ENCODE results near the gene TMCC2. TPM values are rescaled to one million over a fixed set of nuclear protein-coding genes. Genes with fewer than 3 reads are reported as not detected.

The TMCC2 gene
- total RNA-seq, 3 donors from 2014 or later (not counting 1 experiment from before 2014, with no cell fraction given): 0.93 to 1.5 (median 1.1) TPM

DNA sequence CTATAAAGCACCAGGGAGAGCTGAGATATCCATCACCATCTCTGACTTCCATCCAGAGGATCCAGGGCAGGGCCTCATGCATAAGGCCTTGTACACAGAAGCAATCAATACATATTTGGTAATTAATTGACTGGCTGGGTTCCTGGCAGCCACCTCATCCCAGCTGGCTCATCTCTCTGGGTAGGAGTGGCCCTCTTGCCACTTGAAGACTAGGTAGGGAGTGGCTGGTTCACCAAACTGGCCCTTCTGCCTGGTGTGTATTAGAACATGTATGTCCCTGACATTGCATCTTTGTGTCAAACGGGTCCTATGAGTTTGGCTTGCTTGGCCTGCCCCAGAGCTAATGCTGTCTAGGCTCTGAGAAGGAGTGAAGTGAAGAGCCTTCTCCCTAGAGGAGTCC, 82.0 kb downstream of the TMCC2 start:
- Mint-ChIP-seq H3K4me1 (peaks cover 50 to 65% of the 10 kb centered on the region in 2 donors), H3K27ac (no peak overlapping the region), H3K27me3 (ENCODE audit: low read depth in 2 of 2) (no peaks in the 10 kb centered on the region), H3K36me3 (peaks cover 17% of the 10 kb centered on the region), H3K9me3 (no peaks in the 10 kb centered on the region), H3K4me3 (no peak overlapping the region)
- WGBS (ENCODE audit: insufficient coverage): 87% methylated on average over 1 of the region's 1 CpG
- intact Hi-C loops (cut with micrococcal nuclease): loop anchor here (5.0 kb wide), 1 partner anchor 187 kb away; the partner anchor contains the start of gene RBBP5
- TF ChIP-seq, protein P1, sequence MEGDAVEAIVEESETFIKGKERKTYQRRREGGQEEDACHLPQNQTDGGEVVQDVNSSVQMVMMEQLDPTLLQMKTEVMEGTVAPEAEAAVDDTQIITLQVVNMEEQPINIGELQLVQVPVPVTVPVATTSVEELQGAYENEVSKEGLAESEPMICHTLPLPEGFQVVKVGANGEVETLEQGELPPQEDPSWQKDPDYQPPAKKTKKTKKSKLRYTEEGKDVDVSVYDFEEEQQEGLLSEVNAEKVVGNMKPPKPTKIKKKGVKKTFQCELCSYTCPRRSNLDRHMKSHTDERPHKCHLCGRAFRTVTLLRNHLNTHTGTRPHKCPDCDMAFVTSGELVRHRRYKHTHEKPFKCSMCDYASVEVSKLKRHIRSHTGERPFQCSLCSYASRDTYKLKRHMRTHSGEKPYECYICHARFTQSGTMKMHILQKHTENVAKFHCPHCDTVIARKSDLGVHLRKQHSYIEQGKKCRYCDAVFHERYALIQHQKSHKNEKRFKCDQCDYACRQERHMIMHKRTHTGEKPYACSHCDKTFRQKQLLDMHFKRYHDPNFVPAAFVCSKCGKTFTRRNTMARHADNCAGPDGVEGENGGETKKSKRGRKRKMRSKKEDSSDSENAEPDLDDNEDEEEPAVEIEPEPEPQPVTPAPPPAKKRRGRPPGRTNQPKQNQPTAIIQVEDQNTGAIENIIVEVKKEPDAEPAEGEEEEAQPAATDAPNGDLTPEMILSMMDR (IDR thresholded peaks at IDR 0.05): no peak
- H3K27me3 ChIP-seq (ENCODE audit: control insufficient read depth, insufficient read depth, low read length): no peaks in the 10 kb centered on the region
- H3K4me1 ChIP-seq (ENCODE audit: control insufficient read depth, insufficient read depth, low read length): peaks cover 46% of the 10 kb centered on the region
- peaks cover 70% of the 10 kb centered on the region for H3K36me3 ChIP-seq (ENCODE audit: control insufficient read depth, insufficient read depth, low read length)
- H3K9me3 ChIP-seq (ENCODE audit: control insufficient read depth, insufficient read depth, low read length): no peaks in the 10 kb centered on the region
- no peak overlapping the region for H3K4me3 ChIP-seq (ENCODE audit: low read length)
- no peak for DNase-seq
- H3K27ac ChIP-seq (ENCODE audit: low read length): no peak overlapping the region
- no peak for ATAC-seq

DNA sequence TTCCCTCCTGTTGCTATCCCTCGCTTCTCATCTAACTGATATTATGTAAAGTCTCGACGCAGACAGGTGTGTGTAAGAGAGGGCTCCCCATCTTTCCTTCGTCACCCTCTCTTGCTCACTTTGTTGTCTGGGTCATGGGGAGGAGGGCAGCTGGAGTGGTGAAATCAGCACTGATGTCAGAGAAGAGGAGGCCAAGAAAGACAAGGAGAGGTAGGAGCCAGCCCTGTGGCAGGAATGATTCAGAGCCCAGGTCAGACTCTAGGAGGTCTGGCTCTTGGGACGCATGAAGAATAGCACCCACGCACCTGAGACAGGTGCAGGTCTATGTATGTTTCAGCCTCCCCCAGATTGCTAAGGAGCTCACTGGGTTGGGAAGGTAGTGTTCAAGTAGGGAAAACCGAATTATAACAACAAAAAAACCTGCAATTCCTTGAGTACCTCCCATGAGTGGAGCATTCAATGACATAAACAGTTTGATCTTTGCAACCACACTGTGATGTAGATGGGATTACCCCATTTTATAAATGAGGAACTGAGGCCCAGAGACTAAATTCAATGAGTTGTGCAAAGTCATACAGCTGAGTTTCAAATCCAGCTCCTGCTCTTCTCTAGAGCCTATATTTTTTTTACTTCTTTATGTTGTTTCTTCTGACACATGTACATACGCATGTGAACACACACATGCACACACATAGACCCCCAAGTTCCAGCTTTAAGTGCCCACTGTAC, 83.4 kb downstream of the TMCC2 start:
- H3K4me1 Mint-ChIP-seq: peaks cover 50 to 69% of the 10 kb centered on the region in 2 donors
- no peaks in the 10 kb centered on the region for H3K9me3 ChIP-seq (ENCODE audit: control insufficient read depth, insufficient read depth, low read length)

DNA sequence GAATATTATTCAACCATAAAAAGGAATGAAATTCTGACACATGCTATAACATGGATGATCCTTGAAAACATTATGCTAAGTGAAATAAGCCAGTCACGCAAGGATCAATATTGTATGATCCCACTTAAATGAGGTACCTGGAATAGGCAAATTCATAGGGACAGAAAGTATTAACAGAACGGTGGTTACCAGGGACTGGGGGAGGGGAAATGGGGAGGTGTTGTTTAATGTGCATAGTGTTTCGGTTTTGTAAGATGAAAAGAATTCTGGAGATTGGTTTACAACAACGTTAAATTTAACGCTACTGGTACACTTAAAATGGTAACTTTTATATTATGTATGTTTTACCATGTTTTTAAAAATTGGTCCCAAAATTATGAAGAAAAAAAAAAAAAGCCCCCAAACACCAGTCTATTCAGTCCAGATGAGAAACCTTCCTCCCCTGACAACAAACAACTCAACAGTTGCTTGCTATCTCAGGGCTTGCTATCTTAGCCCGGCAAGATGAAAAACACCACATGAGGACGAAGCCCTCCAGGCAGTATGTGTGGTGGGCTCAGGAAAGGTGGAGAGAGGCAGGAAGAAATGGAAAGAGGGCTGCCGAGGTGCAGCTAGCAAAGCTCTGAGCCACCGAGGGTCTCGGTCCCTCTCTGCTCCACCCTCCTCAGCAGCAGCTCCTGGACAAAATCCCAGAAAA, 85.3 kb downstream of the TMCC2 start:
- peaks cover 69 to 81% of the 10 kb centered on the region in 2 donors for H3K4me1 Mint-ChIP-seq
- peaks cover 7% of the 10 kb centered on the region for H3K36me3 Mint-ChIP-seq
- DNase-seq (peak in 1 of 2 donors; percentile 58), ATAC-seq (no peak)
- Histone ChIP-seq H3K4me1 (ENCODE audit: control insufficient read depth, insufficient read depth, low read length) (peaks cover 74% of the 10 kb centered on the region), H3K27ac (ENCODE audit: low read length) (peak overlapping the region; percentile 88), H3K36me3 (ENCODE audit: control insufficient read depth, insufficient read depth, low read length) (peaks cover 43% of the 10 kb centered on the region), H3K9me3 (ENCODE audit: control insufficient read depth, insufficient read depth, low read length) (no peaks in the 10 kb centered on the region), H3K4me3 (ENCODE audit: low read length) (peak overlapping the region; percentile 22), H3K27me3 (ENCODE audit: control insufficient read depth, insufficient read depth, low read length) (no peaks in the 10 kb centered on the region)
- H3K27me3 Mint-ChIP-seq (ENCODE audit: low read depth in 2 of 2): no peaks in the 10 kb centered on the region
- intact Hi-C loops (cut with micrococcal nuclease): loop anchor here (1.0 to 5.0 kb wide), 4 partner anchors 8 to 191 kb away; partner anchors contain the start of genes DSTYK, NUAK2 and RBBP5
- 30% methylated on average over 8 of the region's 10 CpGs for WGBS (ENCODE audit: insufficient coverage)
- peak overlapping the region; percentile 86 for H3K4me3 Mint-ChIP-seq
- no peaks in the 10 kb centered on the region for H3K9me3 Mint-ChIP-seq
- TF ChIP-seq, protein P1 (IDR thresholded peaks at IDR 0.05): no peak
- H3K27ac Mint-ChIP-seq: peak overlapping the region; percentile 94 to 98

More for the DNA sequence above, 83.4 kb downstream of the TMCC2 start:
- TF ChIP-seq, protein P1 (IDR thresholded peaks at IDR 0.05): no peak
- ATAC-seq: no peak
- H3K27me3 Mint-ChIP-seq (ENCODE audit: low read depth in 2 of 2): no peaks in the 10 kb centered on the region
- H3K36me3 ChIP-seq (ENCODE audit: control insufficient read depth, insufficient read depth, low read length): peaks cover 57% of the 10 kb centered on the region
- no peaks in the 10 kb centered on the region for H3K27me3 ChIP-seq (ENCODE audit: control insufficient read depth, insufficient read depth, low read length)
- no peak for DNase-seq
- H3K36me3 Mint-ChIP-seq: peaks cover 9% of the 10 kb centered on the region
- H3K27ac ChIP-seq (ENCODE audit: low read length): peak overlapping the region; percentile 88
- no peak overlapping the region for H3K4me3 ChIP-seq (ENCODE audit: low read length)
- H3K27ac Mint-ChIP-seq: peak overlapping the region; percentile 62 to 94
- peaks cover 59% of the 10 kb centered on the region for H3K4me1 ChIP-seq (ENCODE audit: control insufficient read depth, insufficient read depth, low read length)
- H3K9me3 Mint-ChIP-seq: no peaks in the 10 kb centered on the region
- WGBS (ENCODE audit: insufficient coverage): 99% methylated on average over 5 of the region's 8 CpGs
- intact Hi-C loops (cut with micrococcal nuclease): loop anchor here (5.0 kb wide), 1 partner anchor 189 kb away; the partner anchor contains the start of gene RBBP5
- no peak overlapping the region for H3K4me3 Mint-ChIP-seq
